Body of pancreas (tissue), 4 donors: Measurements from ENCODE around the gene SH3D19. TPM values are rescaled to one million over a fixed set of nuclear protein-coding genes. Genes with fewer than 3 reads are reported as not detected.
A peak's percentile ranks its signal among the peaks of the same experiment; 100 is the strongest.
"Not testable (repeated sequence)": the region's sequence is repeated elsewhere in the genome, so short reads cannot be mapped to it uniquely, and the experiment has no call there.

Experiments used
- ATAC-seq: fragments of 150-250 bp; one replicate; pipeline ENCODE4 v1.9.1; 2016
- DNase-seq, 4 donors: peaks; one replicate each; pipeline ENCODE4 v3.0.0-alpha.2; 2019
- H3K27ac ChIP-seq, 4 donors: fragments of 200-600 bp; sonication (generic); 1 replicate in 3 of 4; 2 replicates in 1 of 4; pipeline versions ENCODE4 v1.5.1 to v1.6.1; 2016 to 2019; ENCODE audit warnings: mild to moderate bottlenecking in 1 of 4, mixed read lengths in 1 of 4, moderate library complexity in 1 of 4
- H3K27me3 ChIP-seq, 2 donors: fragments of 200-600 bp; sonication (generic); one replicate each; pipeline ENCODE4 v1.6.0; 2016; ENCODE audit warnings: mild to moderate bottlenecking in 1 of 2
- H3K36me3 ChIP-seq, 2 donors: fragments of 200-600 bp; sonication (generic); replicated peaks in 1 of 2; 2 replicates each; pipeline ENCODE4 v1.5.1; 2016; ENCODE audit warnings: low read depth in 2 of 2; ENCODE audit not compliant: insufficient read depth in 1 of 2
- H3K4me1 ChIP-seq: fragments of 200-600 bp; sonication (generic); one replicate; pipeline ENCODE4 v1.6.0; 2016
- H3K4me3 ChIP-seq, 2 donors: fragments of 200-600 bp; sonication (generic); 1 replicate in 1 of 2; 2 replicates in 1 of 2; pipeline ENCODE4 v1.5.1; 2016 to 2019
- H3K9me3 ChIP-seq, 3 donors: fragments of 200-600 bp; sonication (generic); 1 replicate in 2 of 3; 2 replicates in 1 of 3; pipeline ENCODE4 v1.5.1; 2016
- POLR2A ChIP-seq, 3 donors: fragments of 450-650 bp; IDR thresholded peaks; one replicate each; pipeline ENCODE4 v1.6.1; 2016; ENCODE audit warnings: antibody characterized with exemption in 3 of 3, mild to moderate bottlenecking in 2 of 3
- WGBS, 2 donors: methylation state at CpG; one replicate each; pipeline ENCODE4 v1.1.5; 2017; 5-methylcytosine and 5-hydroxymethylcytosine counted together
- intact Hi-C: fragments of 100-400 bp; cut with DNase I; formaldehyde crosslinking; loops from one replicate; pipeline ENCODE4 v1.15.1; 2023
- total RNA-seq, 2 donors: library from RNA; depleted of rRNA; stranded (reverse); fragments of >200 nt; gene quantifications; one replicate each; pipeline ENCODE4 v1.1.0, GENCODE V29; 2016
- TF ChIP-seq, protein P1 (sequence below), 7 experiments: fragments of 450-650 bp in 4 of 7; fragments of 200-600 bp in 3 of 7; sonication (generic) in 3 of 7; IDR thresholded peaks; one replicate each; pipeline ENCODE4 v1.5.1; 2016 to 2019; ENCODE audit warnings: antibody characterized with exemption in 7 of 7

The SH3D19 gene
- total RNA-seq, 2 donors from 2014 or later: 38.1 to 42.8 TPM

DNA sequence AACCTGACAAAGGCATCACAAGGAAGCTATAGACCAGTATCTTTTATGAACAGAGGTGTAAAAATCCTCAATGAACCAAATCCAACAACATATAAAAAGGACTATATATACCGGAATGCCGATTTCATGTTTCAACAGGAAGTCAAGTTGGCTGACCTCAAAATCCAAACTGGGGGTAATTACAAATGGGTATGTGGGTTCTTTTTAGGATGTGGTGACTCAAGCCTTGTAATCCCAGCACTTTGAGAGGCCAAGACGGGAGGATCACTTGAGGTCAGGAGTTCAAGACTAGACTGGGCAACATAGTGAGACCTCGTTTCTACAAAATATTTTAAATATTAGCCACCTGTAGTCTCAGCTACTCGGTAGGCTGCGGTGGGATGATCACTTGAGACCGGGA lies 38.0 kb downstream of the SH3D19 start:
- no peaks in the 10 kb centered on the region for H3K27me3 ChIP-seq
- TF ChIP-seq POLR2A (IDR thresholded peaks at IDR 0.05): no peak
- TF ChIP-seq, protein P1, sequence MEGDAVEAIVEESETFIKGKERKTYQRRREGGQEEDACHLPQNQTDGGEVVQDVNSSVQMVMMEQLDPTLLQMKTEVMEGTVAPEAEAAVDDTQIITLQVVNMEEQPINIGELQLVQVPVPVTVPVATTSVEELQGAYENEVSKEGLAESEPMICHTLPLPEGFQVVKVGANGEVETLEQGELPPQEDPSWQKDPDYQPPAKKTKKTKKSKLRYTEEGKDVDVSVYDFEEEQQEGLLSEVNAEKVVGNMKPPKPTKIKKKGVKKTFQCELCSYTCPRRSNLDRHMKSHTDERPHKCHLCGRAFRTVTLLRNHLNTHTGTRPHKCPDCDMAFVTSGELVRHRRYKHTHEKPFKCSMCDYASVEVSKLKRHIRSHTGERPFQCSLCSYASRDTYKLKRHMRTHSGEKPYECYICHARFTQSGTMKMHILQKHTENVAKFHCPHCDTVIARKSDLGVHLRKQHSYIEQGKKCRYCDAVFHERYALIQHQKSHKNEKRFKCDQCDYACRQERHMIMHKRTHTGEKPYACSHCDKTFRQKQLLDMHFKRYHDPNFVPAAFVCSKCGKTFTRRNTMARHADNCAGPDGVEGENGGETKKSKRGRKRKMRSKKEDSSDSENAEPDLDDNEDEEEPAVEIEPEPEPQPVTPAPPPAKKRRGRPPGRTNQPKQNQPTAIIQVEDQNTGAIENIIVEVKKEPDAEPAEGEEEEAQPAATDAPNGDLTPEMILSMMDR (IDR thresholded peaks at IDR 0.05): no peak
- peaks cover 6% of the 10 kb centered on the region for H3K4me1 ChIP-seq
- DNase-seq: no peak
- WGBS, 2 donors: 94 to 95% methylated on average over 7 of the region's 7 CpGs
- H3K36me3 ChIP-seq: no peaks in the 10 kb centered on the region
- no peak for ATAC-seq
- H3K9me3 ChIP-seq: no peaks in the 10 kb centered on the region
- H3K4me3 ChIP-seq: no peak overlapping the region
- H3K27ac ChIP-seq: no peak overlapping the region
- intact Hi-C loops: no loop called here

DNA sequence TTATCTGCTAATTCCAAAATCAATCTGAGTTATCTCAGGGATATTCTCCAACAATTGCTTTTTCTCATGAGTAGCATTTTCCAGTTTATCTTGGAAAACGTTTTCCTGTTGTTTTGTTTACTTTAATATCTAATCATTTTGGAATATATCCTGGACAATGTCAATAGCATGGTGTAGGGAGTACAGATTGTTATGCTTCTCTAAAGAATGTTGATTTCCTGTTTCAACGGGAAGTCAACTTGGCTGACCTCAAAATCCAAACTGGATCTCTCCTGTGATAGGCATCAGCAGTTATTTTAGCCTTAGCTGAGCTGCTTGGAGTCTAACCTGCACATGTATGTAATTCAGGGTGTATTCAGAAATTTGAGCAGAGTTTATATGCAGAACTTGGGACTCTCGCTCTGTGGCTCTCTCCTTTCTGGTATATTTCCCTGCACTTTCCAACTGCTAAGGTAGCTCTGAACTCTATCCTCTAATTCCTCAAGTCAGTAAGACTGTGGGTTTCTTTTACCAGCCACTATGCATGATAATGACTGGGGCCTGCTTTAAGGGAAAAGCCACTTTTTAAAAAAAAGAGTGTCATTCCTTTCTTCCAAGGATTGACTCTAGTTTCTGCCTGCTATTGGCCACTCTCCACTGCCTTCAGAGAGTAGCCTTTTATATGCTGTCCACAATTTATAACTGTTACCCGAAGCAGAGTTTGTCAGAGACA lies 40.7 kb downstream of the SH3D19 start:
- Histone ChIP-seq H3K9me3 (no peaks in the 10 kb centered on the region), H3K36me3 (no peaks in the 10 kb centered on the region), H3K27me3 (no peaks in the 10 kb centered on the region), H3K4me3 (no peak overlapping the region), H3K4me1 (peaks cover 6% of the 10 kb centered on the region), H3K27ac (no peak overlapping the region)
- TF ChIP-seq POLR2A (IDR thresholded peaks at IDR 0.05): no peak
- TF ChIP-seq, protein P1 (IDR thresholded peaks at IDR 0.05): no peak
- no peak for ATAC-seq
- no peak for DNase-seq
- WGBS, 2 donors: 44 to 47% methylated on average over 4 of the region's 4 CpGs
- intact Hi-C loops: no loop called here

DNA sequence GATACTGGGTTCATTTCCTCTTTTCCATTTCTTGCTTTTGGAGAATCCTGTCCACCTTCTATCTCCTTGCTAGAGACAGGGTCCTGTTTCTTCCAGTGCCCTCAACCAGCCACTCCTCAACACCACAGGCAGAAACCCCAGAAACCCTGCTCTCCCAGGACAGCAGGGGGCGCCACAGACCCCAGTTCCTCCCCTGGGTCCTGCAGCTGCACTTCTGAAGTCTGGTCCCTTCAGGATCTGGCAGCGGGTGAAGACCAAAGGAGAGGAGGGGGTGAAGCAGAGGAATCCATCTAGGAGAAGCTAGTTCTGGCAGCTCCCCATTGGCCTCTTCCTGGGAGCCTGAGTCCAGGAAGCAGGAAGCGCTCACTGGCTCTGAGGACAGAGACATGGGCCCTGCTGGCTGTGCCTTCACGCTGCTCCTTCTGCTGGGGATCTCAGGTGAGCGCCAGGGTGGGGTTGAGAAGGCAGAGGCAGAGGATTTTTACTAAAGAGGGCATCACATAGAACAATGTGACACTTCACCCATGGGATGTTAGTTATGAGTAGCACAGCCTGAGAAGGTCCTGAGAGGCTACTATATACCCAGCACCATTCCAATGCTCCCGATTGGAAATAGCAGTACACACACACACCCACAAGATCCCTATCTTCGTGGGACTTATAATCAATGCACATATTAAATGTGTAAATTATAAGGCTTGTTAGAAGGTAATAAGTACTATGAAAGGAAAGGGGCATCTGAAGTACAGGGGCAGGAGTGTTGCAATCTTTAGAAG lies 48.4 kb downstream of the SH3D19 start, which contains the start of gene PRSS48:
TSS of gene PRSS48 (plus strand) at position 375 of the 776 bp plus-strand sequence. CDS start at position 387, 12 bp downstream.
- H3K27me3 ChIP-seq: no peaks in the 10 kb centered on the region
- H3K4me1 ChIP-seq: no peaks in the 10 kb centered on the region
- no peak within 1 kb of the TSS for H3K27ac ChIP-seq
- intact Hi-C loops: no loop called here
- no peak within 1 kb of the TSS for H3K4me3 ChIP-seq
- H3K9me3 ChIP-seq: no peaks in the 10 kb centered on the region
- no peaks in the 10 kb centered on the region for H3K36me3 ChIP-seq
- DNase-seq: peak; percentile 59 to 75 (median 66)
- 50 to 56% methylated on average over 5 to 7 of the region's 7 CpGs for WGBS, 2 donors
- no peak for TF ChIP-seq POLR2A (IDR thresholded peaks at IDR 0.05)
- TF ChIP-seq, protein P1 (IDR thresholded peaks at IDR 0.05): peak; percentile 41 to 67 (median 62)
- peak; percentile 56 for ATAC-seq

DNA sequence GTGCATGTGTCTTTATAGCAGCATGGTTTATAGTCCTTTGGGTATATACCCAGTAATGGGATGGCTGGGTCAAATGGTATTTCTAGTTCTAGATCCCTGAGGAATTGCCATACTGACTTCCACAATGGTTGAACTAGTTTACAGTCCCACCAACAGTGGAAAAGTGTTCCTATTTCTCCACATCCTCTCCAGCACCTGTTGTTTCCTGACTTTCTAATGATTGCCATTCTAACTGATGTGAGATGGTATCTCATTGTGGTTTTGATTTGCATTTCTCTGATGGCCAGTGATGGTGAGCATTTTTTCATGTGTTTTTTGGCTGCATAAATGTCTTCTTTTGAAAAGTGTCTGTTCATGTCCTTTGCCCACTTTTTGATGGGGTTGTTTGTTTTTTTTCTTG lies 56.5 kb downstream of the SH3D19 start:
- intact Hi-C loops, H3K27me3 ChIP-seq, H3K9me3 ChIP-seq, H3K4me3 ChIP-seq, ATAC-seq, H3K27ac ChIP-seq, H3K36me3 ChIP-seq, H3K4me1 ChIP-seq, DNase-seq: not testable (repeated sequence)

DNA sequence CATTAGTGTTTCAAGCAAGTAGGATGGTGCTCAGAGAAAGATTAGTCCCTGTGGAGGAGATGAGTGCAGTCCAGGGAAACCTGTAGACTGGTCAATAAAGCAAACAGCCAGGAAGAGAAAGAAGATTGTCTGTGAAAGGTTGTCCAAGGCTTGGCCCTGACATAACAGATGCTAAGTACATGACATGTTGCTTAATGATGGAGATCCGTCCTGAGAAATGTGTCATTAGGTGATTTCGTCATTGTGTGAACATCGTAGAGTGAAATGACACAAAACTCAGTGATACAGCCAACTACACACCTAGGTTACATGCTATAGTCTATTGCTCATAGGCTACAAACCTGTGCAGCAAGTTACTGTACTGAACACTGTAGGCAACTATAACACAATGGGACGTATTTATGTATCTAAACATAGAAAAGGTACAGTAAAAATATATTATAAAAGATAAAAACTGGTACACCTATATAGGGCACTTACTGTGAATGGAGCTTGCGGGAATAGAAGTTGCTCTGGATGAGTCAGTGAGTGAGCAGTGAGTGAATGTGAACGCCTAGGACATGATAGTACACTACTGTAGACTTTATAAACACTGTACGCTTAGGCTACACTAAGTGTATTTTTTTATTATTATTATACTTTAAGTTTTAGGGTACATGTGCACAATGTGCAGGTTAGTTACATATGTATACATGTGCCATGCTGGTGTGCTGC lies 57.4 kb downstream of the SH3D19 start:
- WGBS, 2 donors: 59 to 80% methylated on average over 7 of the region's 7 CpGs
- Histone ChIP-seq H3K27me3 (no peaks in the 10 kb centered on the region), H3K4me1 (no peaks in the 10 kb centered on the region), H3K36me3 (no peaks in the 10 kb centered on the region), H3K4me3 (no peak overlapping the region), H3K27ac (no peak overlapping the region), H3K9me3 (no peaks in the 10 kb centered on the region)
- TF ChIP-seq POLR2A (IDR thresholded peaks at IDR 0.05): no peak
- TF ChIP-seq, protein P1 (IDR thresholded peaks at IDR 0.05): no peak
- no peak for DNase-seq
- intact Hi-C loops: no loop called here
- no peak for ATAC-seq
